ENCODE measurements around the gene DCDC2C.

Gene DCDC2C, protein sequence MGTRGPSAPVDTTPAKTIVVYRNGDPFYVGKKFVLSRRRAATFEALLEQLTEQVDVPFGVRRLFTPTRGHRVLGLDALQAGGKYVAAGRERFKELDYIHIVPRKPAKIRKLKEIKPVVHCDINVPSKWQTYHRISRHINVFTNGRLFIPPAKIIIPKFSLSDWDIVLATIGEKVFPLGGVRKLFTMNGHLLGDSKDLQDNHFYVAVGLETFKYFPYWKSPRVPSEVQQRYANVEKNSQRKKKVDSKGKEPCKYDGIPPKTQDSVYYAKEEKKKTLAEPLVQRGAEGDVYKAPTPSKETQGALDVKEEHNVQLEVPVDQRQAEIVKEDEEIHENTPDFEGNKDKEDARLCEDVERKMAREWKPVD

GRCh38 chr2:3703236-3703756, at the start of gene DCDC2C:
Gene DCDC2C, plus strand, starts transcription at chr2:3703575. Its CDS starts 177 bp downstream, at chr2:3703752.
- no peak within 1 kb of the TSS for H3K4me2 ChIP-seq (ENCODE audit: low read length)

GRCh38 chr2:3654011-3654410, 49.4 kb upstream of the DCDC2C start:
- no peaks in the 10 kb centered on the region for H3K36me3 ChIP-seq (ENCODE audit: insufficient read depth, low read length)
- peaks cover 83% of the 10 kb centered on the region for H3K4me1 ChIP-seq (ENCODE audit: insufficient read depth, low read length, severe bottlenecking)
- no peaks in the 10 kb centered on the region for H3K9me2 ChIP-seq (ENCODE audit: low read depth, low read length)
- H3F3A ChIP-seq (ENCODE audit: insufficient read depth, low read length) = peaks cover 8% of the 10 kb centered on the region
- peak overlapping the region; percentile 82; the same call in 1 of the 2 replicates for H3K9ac ChIP-seq (ENCODE audit: low read length)
- no peak overlapping the region for H2AFZ ChIP-seq (ENCODE audit: low read length)
- H3K27me3 ChIP-seq (ENCODE audit: insufficient read depth, low read length) = no peaks in the 10 kb centered on the region
- H3K9me3 ChIP-seq (ENCODE audit: low read length) = no peaks in the 10 kb centered on the region
- H3K4me2 ChIP-seq (ENCODE audit: low read length) = no peak overlapping the region
- no peak overlapping the region for H3K4me3 ChIP-seq (ENCODE audit: low read depth, low read length, poor library complexity, severe bottlenecking)
- TF ChIP-seq EZH2 (IDR thresholded peaks at IDR 0.05; ENCODE audit: borderline replicate concordance, low read length) (no peak), CTCF (IDR thresholded peaks at IDR 0.05; ENCODE audit: low read length) (no peak)
- no peaks in the 10 kb centered on the region for H3K79me2 ChIP-seq (ENCODE audit: insufficient read depth, low read length)
- no peaks in the 10 kb centered on the region for H4K20me1 ChIP-seq (ENCODE audit: insufficient read depth, low read length)
- peak overlapping the region; percentile 99 for H3K27ac ChIP-seq (ENCODE audit: low read depth, low read length, poor library complexity, severe bottlenecking)

More at GRCh38 chr2:3703236-3703756, at the start of gene DCDC2C:
- no peaks in the 10 kb centered on the region for H3K79me2 ChIP-seq (ENCODE audit: insufficient read depth, low read length)
- no peaks in the 10 kb centered on the region for H3K27me3 ChIP-seq (ENCODE audit: insufficient read depth, low read length)
- no peak within 1 kb of the TSS for H3K9ac ChIP-seq (ENCODE audit: low read length)
- TF ChIP-seq EZH2 (IDR thresholded peaks at IDR 0.05; ENCODE audit: borderline replicate concordance, low read length) (no peak), CTCF (IDR thresholded peaks at IDR 0.05; ENCODE audit: low read length) (no peak)
- H3K27ac ChIP-seq (ENCODE audit: low read depth, low read length, poor library complexity, severe bottlenecking) = no peak within 1 kb of the TSS
- H3K36me3 ChIP-seq (ENCODE audit: insufficient read depth, low read length) = no peaks in the 10 kb centered on the region; the same call in 1 of the 2 replicates
- H2AFZ ChIP-seq (ENCODE audit: low read length) = no peak within 1 kb of the TSS
- H3K4me3 ChIP-seq (ENCODE audit: low read depth, low read length, poor library complexity, severe bottlenecking) = no peak within 1 kb of the TSS
- no peaks in the 10 kb centered on the region for H3K9me2 ChIP-seq (ENCODE audit: low read depth, low read length)
- H3K4me1 ChIP-seq (ENCODE audit: insufficient read depth, low read length, severe bottlenecking) = no peaks in the 10 kb centered on the region
- H4K20me1 ChIP-seq (ENCODE audit: insufficient read depth, low read length) = no peaks in the 10 kb centered on the region
- H3K9me3 ChIP-seq (ENCODE audit: low read length) = no peaks in the 10 kb centered on the region
- H3F3A ChIP-seq (ENCODE audit: insufficient read depth, low read length) = no peaks in the 10 kb centered on the region

- H3K27me3 ChIP-seq (ENCODE audit: insufficient read depth, low read length) = no peaks in the 10 kb centered on the region
- TF ChIP-seq CTCF (IDR thresholded peaks at IDR 0.05; ENCODE audit: low read length) (no peak), EZH2 (IDR thresholded peaks at IDR 0.05; ENCODE audit: borderline replicate concordance, low read length) (no peak)
- H2AFZ ChIP-seq (ENCODE audit: low read length) = 0 out of 2 replicates have a peak overlapping the region, but pooled peaks have one; percentile 49
Measured at GRCh38 chr2:3654531-3655225, 48.7 kb upstream of the DCDC2C start.

More at GRCh38 chr2:3654531-3655225, 48.7 kb upstream of the DCDC2C start:
- no peaks in the 10 kb centered on the region for H3K79me2 ChIP-seq (ENCODE audit: insufficient read depth, low read length)
- H3K4me2 ChIP-seq (ENCODE audit: low read length) = peak overlapping the region; percentile 38
- peaks cover 8% of the 10 kb centered on the region for H3F3A ChIP-seq (ENCODE audit: insufficient read depth, low read length)
- H4K20me1 ChIP-seq (ENCODE audit: insufficient read depth, low read length) = no peaks in the 10 kb centered on the region
- peak overlapping the region; percentile 99 for H3K27ac ChIP-seq (ENCODE audit: low read depth, low read length, poor library complexity, severe bottlenecking)
- H3K9me2 ChIP-seq (ENCODE audit: low read depth, low read length) = no peaks in the 10 kb centered on the region
- H3K9me3 ChIP-seq (ENCODE audit: low read length) = no peaks in the 10 kb centered on the region
- peak overlapping the region; percentile 82; the same call in 1 of the 2 replicates for H3K9ac ChIP-seq (ENCODE audit: low read length)
- peaks cover 90% of the 10 kb centered on the region for H3K4me1 ChIP-seq (ENCODE audit: insufficient read depth, low read length, severe bottlenecking)
- no peak overlapping the region for H3K4me3 ChIP-seq (ENCODE audit: low read depth, low read length, poor library complexity, severe bottlenecking)
- no peaks in the 10 kb centered on the region for H3K36me3 ChIP-seq (ENCODE audit: insufficient read depth, low read length)
